Stomach smooth muscle (tissue), 2 donors: Measurements from ENCODE around the gene MYLK.

Experiments
- H3K27ac ChIP-seq: one replicate; pipeline ENCODE4 v1.7.0; 2013; ENCODE audit warnings: mild to moderate bottlenecking, low read length, inconsistent platforms
- H3K27me3 ChIP-seq, 2 donors: one replicate each; pipeline ENCODE4 v1.7.0; 2013; ENCODE audit warnings: low read length in 2 of 2; ENCODE audit not compliant: insufficient read depth in 2 of 2, control insufficient read depth in 1 of 2
- H3K36me3 ChIP-seq, 2 donors: one replicate each; pipeline ENCODE4 v1.7.0; 2013; ENCODE audit warnings: low read length in 2 of 2; ENCODE audit not compliant: control insufficient read depth in 2 of 2, insufficient read depth in 2 of 2
- H3K4me1 ChIP-seq: one replicate; pipeline ENCODE4 v1.7.0; 2013; ENCODE audit warnings: low read length; ENCODE audit not compliant: control insufficient read depth, insufficient read depth
- H3K4me3 ChIP-seq, 2 donors: one replicate each; pipeline ENCODE4 v1.7.0; 2013; ENCODE audit warnings: low read length in 2 of 2
- H3K9ac ChIP-seq, 2 donors: one replicate each; pipeline ENCODE4 v1.7.0; 2013; ENCODE audit warnings: low read length in 2 of 2, mild to moderate bottlenecking in 1 of 2
- H3K9me3 ChIP-seq, 2 donors: one replicate each; pipeline ENCODE4 v1.7.0; 2013; ENCODE audit warnings: low read length in 2 of 2; ENCODE audit not compliant: control insufficient read depth in 2 of 2
- donor health status: healthy.
- donor health status: Pancreatic carcinoma.

The MYLK gene

DNA sequence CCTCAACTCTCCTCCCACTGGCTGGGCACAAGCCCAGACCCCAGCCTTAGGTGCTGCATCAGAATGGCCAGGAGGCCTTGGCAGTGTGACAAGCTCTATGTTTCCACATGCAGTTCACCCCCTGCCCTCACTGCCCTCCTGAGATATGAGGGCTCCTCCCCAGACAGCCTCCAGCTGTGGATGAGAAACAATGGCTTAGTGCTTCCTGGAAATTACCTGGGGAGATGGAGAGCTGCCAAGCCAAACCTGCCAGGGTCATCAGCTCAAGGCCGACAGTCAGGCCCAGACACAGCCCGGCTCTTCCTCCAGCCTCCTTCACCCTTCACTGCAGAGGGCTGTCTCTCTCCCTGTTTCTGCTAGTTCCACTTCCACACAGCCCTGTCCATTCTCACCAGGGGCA is 76.3 kb downstream of the MYLK start:
- no peaks in the 10 kb centered on the region for H3K27me3 ChIP-seq
- peaks cover 4% of the 10 kb centered on the region for H3K4me1 ChIP-seq
- no peak overlapping the region for H3K27ac ChIP-seq
- no peaks in the 10 kb centered on the region for H3K36me3 ChIP-seq
- no peak overlapping the region for H3K4me3 ChIP-seq
- no peaks in the 10 kb centered on the region for H3K9me3 ChIP-seq
- H3K9ac ChIP-seq: no peak overlapping the region

DNA sequence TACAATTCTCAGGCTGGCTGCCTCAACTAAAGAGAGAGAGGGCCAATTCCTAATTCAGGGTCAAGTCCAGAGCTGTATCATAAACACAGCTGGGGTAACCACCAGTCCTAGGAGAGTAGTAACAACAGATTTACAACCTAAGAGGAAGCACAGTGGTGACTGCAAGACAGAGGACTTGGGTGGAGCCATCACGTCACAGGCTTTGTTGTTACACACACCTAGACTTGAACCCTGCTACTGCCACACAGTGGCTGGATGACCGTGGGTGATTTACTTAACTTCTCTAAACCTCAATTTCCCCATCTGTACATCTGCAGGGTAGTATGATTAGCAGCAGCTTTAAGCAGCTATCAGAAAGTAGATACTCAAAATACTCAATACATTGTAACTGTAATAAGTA is 78.6 kb downstream of the MYLK start:
- Histone ChIP-seq H3K27me3 (no peaks in the 10 kb centered on the region), H3K4me1 (peaks cover 4% of the 10 kb centered on the region), H3K27ac (no peak overlapping the region), H3K9ac (no peak overlapping the region), H3K9me3 (no peaks in the 10 kb centered on the region), H3K36me3 (no peaks in the 10 kb centered on the region), H3K4me3 (no peak overlapping the region)

DNA sequence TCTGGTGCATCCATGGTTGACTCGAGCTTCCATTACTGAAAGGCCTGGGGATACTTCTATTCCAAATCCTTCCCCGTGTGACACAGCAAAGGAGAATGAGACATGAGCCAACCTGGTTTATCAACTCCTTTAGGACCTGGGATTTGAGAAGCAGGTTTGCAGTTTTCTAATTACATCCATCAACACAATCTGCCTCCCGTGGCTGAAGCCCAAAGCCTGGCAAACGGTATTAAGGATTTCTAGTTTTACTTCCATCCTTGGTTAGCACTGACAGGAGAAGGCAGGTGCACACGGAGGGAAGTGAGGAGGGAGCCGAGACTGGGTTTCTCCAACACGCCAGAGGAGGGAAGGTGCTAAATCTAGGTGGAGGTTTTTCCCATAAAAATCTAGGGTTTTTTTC is 79.0 kb downstream of the MYLK start:
- Histone ChIP-seq H3K36me3 (no peaks in the 10 kb centered on the region), H3K4me1 (peaks cover 4% of the 10 kb centered on the region), H3K4me3 (no peak overlapping the region), H3K27ac (no peak overlapping the region), H3K9me3 (no peaks in the 10 kb centered on the region), H3K27me3 (no peaks in the 10 kb centered on the region), H3K9ac (no peak overlapping the region)

DNA sequence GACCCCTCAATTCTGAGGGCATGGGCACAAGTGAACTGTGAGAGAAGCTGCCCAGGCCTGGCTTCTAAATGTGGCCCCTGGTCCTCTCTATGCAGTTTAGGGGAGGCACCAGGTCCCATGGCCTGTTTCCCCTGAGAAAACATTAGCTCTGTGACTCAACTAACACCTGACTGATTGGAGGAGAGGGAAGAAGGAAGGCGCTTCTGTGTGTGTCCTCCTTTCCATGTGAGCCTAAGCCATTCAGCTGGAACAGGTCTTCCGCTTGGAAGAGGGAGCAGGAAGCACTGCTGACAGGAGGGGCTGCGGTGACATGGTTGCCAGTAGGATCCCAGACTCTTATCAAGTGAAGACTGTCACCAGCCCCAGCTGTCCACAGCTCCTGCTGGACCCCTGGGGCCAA is 79.5 kb downstream of the MYLK start:
- Histone ChIP-seq H3K4me1 (peaks cover 4% of the 10 kb centered on the region), H3K36me3 (no peaks in the 10 kb centered on the region), H3K27ac (no peak overlapping the region), H3K9me3 (no peaks in the 10 kb centered on the region), H3K27me3 (no peaks in the 10 kb centered on the region), H3K4me3 (no peak overlapping the region), H3K9ac (no peak overlapping the region)

DNA sequence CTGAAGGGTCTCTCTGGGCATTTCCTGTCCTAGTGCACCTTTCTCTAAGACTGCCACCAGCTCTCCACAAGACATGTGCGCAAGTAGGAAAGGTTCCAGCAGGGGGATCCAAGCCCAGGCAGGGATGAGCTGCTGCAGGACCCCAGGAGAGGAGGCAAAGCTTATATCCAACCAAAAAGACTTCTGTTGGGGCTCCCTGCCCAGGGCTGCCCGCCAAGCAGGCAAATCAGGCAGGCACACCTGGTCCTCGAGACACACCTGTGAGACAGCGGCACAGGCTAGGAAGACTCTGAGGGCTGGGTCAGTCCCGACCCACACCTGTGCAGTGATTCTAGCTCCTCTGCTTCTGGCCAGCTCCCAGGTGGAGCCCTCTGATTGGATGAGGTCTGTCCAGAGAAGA is 80.6 kb downstream of the MYLK start:
- H3K9me3 ChIP-seq: no peaks in the 10 kb centered on the region
- H3K27ac ChIP-seq: no peak overlapping the region
- no peaks in the 10 kb centered on the region for H3K36me3 ChIP-seq
- no peaks in the 10 kb centered on the region for H3K27me3 ChIP-seq
- H3K9ac ChIP-seq: no peak overlapping the region
- H3K4me3 ChIP-seq: no peak overlapping the region
- peaks cover 4% of the 10 kb centered on the region for H3K4me1 ChIP-seq

DNA sequence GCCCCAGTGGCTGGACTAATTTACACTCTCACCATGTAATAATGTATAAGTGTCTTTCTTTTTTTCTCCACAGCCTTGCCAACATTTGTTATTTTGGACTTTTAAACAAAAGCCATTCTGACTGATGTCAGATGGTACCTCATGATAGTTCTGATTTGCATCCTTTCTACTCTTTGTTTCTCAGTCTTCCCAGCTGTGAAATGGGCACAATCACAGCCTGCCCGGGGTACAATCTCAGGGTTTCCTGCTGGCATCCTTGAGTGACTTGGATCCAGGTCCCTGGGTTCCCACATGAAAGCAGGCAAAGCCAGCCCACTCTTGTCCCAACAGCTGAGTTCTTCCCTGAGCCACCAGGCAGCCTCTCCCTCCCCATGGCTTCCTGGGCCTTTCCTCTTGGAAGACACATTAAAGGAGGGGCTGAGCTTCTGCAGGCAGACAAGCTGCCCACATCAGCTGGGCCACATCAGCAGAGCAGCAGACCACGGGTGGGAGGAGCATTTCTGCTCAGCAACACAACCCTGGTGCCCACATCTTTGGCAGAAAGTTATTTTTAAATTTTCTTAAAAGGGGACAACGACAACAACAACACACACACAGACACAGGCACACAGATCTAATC is 82.0 kb downstream of the MYLK start:
- H3K27me3 ChIP-seq: no peaks in the 10 kb centered on the region
- no peaks in the 10 kb centered on the region for H3K9me3 ChIP-seq
- no peaks in the 10 kb centered on the region for H3K36me3 ChIP-seq
- no peak overlapping the region for H3K27ac ChIP-seq
- no peak overlapping the region for H3K4me3 ChIP-seq
- H3K4me1 ChIP-seq: peaks cover 4% of the 10 kb centered on the region
- no peak overlapping the region for H3K9ac ChIP-seq

DNA sequence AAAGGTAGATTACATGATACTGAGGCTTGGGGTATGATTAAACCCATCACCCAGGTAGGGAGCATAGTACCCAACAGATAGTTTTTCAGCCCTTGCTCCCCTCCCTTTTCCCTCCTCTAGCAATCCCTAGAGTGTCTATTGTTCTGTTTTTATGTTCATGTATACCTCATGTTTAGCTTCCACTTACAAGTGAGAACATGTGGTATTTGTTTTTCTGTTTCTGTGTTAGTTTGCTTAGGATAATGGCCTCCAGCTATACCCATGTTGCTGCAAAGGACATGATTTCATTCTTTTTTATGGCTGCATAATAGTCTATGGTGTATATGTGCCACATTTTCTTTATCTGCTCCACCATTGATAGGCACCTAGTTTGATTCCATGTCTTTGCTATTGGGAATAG is 82.7 kb downstream of the MYLK start:
- Histone ChIP-seq H3K27ac (no peak overlapping the region), H3K9me3 (no peaks in the 10 kb centered on the region), H3K9ac (no peak overlapping the region), H3K4me3 (no peak overlapping the region), H3K36me3 (no peaks in the 10 kb centered on the region), H3K4me1 (peaks cover 4% of the 10 kb centered on the region), H3K27me3 (no peaks in the 10 kb centered on the region)

DNA sequence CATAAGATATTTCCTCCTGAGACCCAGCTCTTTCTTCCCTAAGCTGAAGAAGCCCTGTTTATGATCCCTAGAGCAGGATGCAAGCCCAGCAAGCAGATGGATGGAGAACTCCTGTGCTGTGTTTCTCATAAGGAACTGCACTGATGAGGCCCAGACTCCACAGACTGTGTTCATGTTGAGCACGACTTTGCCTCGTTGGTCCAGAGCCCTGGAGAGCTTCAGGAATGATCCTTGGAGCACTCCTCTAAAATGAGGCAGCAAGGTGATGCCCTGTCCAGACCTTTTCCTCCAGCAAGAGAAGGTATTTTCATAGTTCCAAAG is 83.8 kb downstream of the MYLK start:
- Histone ChIP-seq H3K9me3 (no peaks in the 10 kb centered on the region), H3K4me3 (peak overlapping the region in 1 of 2 donors; percentile 15), H3K4me1 (peaks cover 4% of the 10 kb centered on the region), H3K36me3 (no peaks in the 10 kb centered on the region), H3K9ac (no peak overlapping the region), H3K27ac (no peak overlapping the region), H3K27me3 (no peaks in the 10 kb centered on the region)

DNA sequence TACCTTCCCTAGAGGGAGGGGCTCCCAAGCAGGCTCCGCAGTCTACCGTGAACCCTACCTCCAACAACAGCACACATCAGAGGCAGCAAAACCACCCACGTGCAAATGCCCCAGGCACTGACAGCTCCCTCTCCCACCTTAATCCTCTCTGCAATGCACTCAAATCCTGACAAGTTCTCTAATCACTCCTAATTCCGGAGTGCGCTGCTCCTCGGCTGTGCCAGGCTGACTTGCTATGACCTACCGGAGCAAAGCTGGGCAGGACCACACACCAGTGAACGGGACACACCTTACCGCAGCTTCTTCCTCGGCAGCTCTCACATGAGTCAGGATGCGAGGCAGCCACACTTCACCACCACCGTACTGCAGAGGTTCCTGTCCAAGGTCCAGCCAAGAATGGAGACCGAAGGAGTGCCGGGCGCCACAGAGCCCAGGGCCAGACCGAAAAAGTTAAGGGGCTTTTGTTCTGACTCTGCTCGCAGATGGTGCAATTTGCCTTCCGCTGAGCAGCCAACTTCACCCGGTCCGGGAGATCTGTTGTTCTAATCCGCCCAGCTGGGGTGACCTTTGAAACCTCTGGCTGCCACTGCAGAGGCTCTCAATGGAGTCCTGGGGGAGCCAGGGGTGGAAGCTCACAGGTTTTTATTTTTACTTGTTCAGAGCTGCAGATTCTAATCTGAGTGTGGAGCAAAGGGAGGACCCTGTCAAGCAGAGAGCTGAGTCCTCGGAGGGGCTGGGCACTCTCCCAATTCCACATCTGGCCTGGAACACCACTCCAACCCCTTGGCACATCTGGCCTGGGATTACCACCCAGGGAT is 84.4 kb downstream of the MYLK start:
- no peaks in the 10 kb centered on the region for H3K27me3 ChIP-seq
- no peaks in the 10 kb centered on the region for H3K9me3 ChIP-seq
- no peak overlapping the region for H3K9ac ChIP-seq
- H3K4me1 ChIP-seq: no peaks in the 10 kb centered on the region
- H3K27ac ChIP-seq: no peak overlapping the region
- no peaks in the 10 kb centered on the region for H3K36me3 ChIP-seq
- H3K4me3 ChIP-seq: peak overlapping the region in 1 of 2 donors; percentile 15

DNA sequence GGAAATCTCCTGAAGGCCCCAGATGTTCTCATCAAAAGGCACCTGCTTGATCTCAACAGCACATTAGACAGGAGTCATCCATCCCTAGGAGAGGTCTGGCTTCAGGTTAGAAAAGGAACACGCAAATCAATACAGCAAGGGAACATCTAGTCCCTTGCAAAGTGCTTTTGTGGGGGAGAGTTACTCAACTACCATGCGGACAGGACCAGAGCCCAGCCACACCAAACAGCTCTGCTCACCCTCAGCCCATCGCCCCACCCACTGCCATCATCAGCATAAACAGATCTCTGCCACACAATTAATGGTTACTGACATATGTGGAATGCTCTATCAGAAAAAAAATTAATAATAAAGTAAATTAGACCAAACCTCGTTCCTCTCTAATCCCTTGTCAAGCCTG is 85.6 kb downstream of the MYLK start:
- Histone ChIP-seq H3K27ac (no peak overlapping the region), H3K4me3 (no peak overlapping the region), H3K27me3 (no peaks in the 10 kb centered on the region), H3K36me3 (no peaks in the 10 kb centered on the region), H3K9ac (no peak overlapping the region), H3K4me1 (no peaks in the 10 kb centered on the region), H3K9me3 (no peaks in the 10 kb centered on the region)

DNA sequence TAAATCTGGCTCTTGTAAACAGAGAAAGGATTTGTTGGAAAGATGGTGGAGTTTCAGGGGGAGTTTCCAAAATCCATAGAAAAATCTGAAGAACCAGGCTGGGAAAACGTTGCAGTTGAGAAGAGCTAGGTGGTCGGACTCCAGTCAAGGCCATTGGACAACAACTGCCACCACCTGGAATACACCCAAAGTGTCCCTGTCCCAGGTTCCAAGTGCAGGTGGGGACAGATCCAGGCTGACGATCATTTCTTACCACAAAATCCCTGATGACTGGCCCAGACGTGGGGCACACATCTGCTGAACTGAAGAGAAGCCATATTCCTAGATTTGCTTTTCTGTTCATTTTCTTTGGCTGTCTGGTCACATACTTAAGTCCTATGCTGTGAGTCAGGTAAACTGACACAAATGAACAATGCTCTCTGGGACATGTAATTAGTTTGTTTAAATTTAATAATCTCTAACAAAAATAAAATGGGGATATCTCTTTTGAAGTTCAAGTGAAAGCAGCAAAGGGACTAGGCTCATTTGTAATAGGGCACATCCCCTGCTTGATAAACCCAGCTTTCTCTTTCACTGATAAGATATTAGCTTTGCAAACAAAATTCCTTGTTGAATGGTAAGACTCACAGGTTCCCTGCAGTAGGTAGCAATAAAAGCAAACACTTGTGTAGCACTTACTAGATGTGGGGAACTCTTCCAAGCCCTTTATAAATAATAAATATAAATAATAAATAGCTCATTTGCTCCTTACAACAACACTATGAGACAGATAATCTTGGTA is 88.5 kb downstream of the MYLK start:
- Histone ChIP-seq H3K27ac (no peak overlapping the region), H3K4me3 (no peak overlapping the region), H3K9me3 (no peaks in the 10 kb centered on the region), H3K27me3 (no peaks in the 10 kb centered on the region), H3K4me1 (peaks cover 11% of the 10 kb centered on the region), H3K36me3 (no peaks in the 10 kb centered on the region), H3K9ac (no peak overlapping the region)
